NCI-H345 treated with DMSO at 0.1 percent for 48 hours (cell line): ENCODE measurements around the gene RGSL1.

Source experiments
- DNase-seq: peaks from one replicate; lab custom pipeline; 2025; ENCODE audit not compliant: unreplicated experiment; lab: John Stamatoyannopoulos, UW

RGSL1 gene

GRCh38 chr1:182450087-182450486, at the start of gene RGSL1:
TSS of gene RGSL1 (plus strand) at chr1:182450146. CDS start at chr1:182450166, 20 bp downstream.
- no peak for DNase-seq

- no peak for DNase-seq
Measured at GRCh38 chr1:182400567-182400966, 49.4 kb upstream of the RGSL1 start, which contains the start of gene TEDDM1. TSS of gene TEDDM1 (minus strand) at chr1:182400667. CDS start at chr1:182400485, 182 bp downstream.

GRCh38 chr1:182404781-182405180, 45.2 kb upstream of the RGSL1 start:
- DNase-seq: no peak

GRCh38 chr1:182405578-182405977, 44.4 kb upstream of the RGSL1 start:
- DNase-seq: no peak

GRCh38 chr1:182406012-182406411, 43.9 kb upstream of the RGSL1 start:
- no peak for DNase-seq

GRCh38 chr1:182407724-182408123, 42.2 kb upstream of the RGSL1 start:
- DNase-seq: no peak

GRCh38 chr1:182408435-182409075, 41.4 kb upstream of the RGSL1 start:
- DNase-seq: no peak

- no peak for DNase-seq
Measured at GRCh38 chr1:182410138-182410537, 39.8 kb upstream of the RGSL1 start.

GRCh38 chr1:182410620-182411273, 39.2 kb upstream of the RGSL1 start:
- DNase-seq: no peak

- no peak for DNase-seq
Measured at GRCh38 chr1:182413486-182413885, 36.5 kb upstream of the RGSL1 start.

- no peak for DNase-seq
Measured at GRCh38 chr1:182413969-182414368, 36.0 kb upstream of the RGSL1 start.

- DNase-seq: no peak
Measured at GRCh38 chr1:182415789-182416188, 34.2 kb upstream of the RGSL1 start.

- DNase-seq: no peak
Measured at GRCh38 chr1:182426442-182427430, 23.2 kb upstream of the RGSL1 start.

- no peak for DNase-seq
Measured at GRCh38 chr1:182428043-182428442, 21.9 kb upstream of the RGSL1 start.

- DNase-seq: no peak
Measured at GRCh38 chr1:182430263-182431068, 19.5 kb upstream of the RGSL1 start.

GRCh38 chr1:182431278-182431677, 18.7 kb upstream of the RGSL1 start:
- no peak for DNase-seq

GRCh38 chr1:182433580-182433979, 16.4 kb upstream of the RGSL1 start:
- DNase-seq: no peak

- DNase-seq: no peak
Measured at GRCh38 chr1:182438326-182438725, 11.6 kb upstream of the RGSL1 start.

GRCh38 chr1:182441719-182442118, 8.2 kb upstream of the RGSL1 start:
- DNase-seq: no peak

GRCh38 chr1:182442333-182442732, 7.6 kb upstream of the RGSL1 start:
- DNase-seq: no peak

- DNase-seq: no peak
Measured at GRCh38 chr1:182444497-182444896, 5.4 kb upstream of the RGSL1 start.
